SK-N-MC (cell line): ENCODE data around the gene NCK2.

Source experiments
- EZH2 ChIP-seq: fragments of 200-600 bp; sonication (generic); IDR thresholded peaks from one replicate; pipeline ENCODE4 v1.6.1; 2017; ENCODE audit warnings: antibody characterized with exemption
- POLR2AphosphoS5 ChIP-seq: IDR thresholded peaks from 2 replicates; pipeline ENCODE4 v1.6.1; 2012; ENCODE audit warnings: mild to moderate bottlenecking, low read depth, low read length, borderline replicate concordance

DNA sequence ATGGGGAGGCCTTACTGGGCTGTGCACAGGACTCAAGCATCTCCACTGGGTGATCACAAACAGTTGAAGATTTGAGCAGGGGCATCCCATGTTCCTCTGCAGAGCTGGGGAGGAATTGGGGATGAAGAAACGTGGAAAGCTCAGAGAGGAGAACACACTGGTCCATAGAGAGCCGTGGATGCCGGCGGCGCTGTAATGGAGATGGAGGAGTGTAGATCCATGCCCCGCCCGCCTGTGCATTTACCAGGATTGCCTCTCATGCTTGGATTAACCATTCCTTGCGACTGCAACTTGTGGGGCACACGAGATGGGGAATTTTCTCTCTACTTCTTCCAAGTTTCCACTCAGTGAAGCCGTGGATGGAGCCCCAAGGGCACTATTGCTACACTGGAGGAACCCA is 115.9 kb downstream of the NCK2 start:
- TF ChIP-seq EZH2 (no peak), POLR2AphosphoS5 (no peak)
